K562 (cell line): ENCODE results near the gene CLCNKB. TPM values are rescaled to one million over a fixed set of nuclear protein-coding genes. Genes with fewer than 3 reads are reported as not detected.

Source experiments
- CBX2 ChIP-seq: fragments of 200-600 bp; sonication (generic); IDR thresholded peaks from one replicate; pipeline ENCODE4 v1.6.1; 2012; ENCODE audit warnings: mild to moderate bottlenecking, low read length, inconsistent platforms; ENCODE audit not compliant: insufficient read depth, poor library complexity, severe bottlenecking
- CCNT2 ChIP-seq: IDR thresholded peaks from 2 replicates; pipeline ENCODE4 v1.6.1; 2011; ENCODE audit warnings: borderline replicate concordance, low read depth, mild to moderate bottlenecking, moderate library complexity, mixed read lengths, low read length; ENCODE audit not compliant: insufficient read length; ENCODE audit errors: extremely low read depth
- DPF2 ChIP-seq: fragments of 450-650 bp; IDR thresholded peaks from 2 replicates; pipeline ENCODE4 v1.6.1; 2016
- ERF ChIP-seq: fragments of 450-650 bp; formaldehyde crosslinking; IDR thresholded peaks from 2 replicates; pipeline ENCODE4 v1.4.0; 2020; ENCODE audit warnings: mild to moderate bottlenecking, mixed read lengths
- FOXJ2 ChIP-seq: fragments of 200-800 bp; sonication (Bioruptor generic); IDR thresholded peaks from 2 replicates; pipeline ENCODE4 v1.6.1; 2016; ENCODE audit warnings: missing genetic modification characterization, missing compliant biosample characterization
- HCFC1 ChIP-seq: IDR thresholded peaks from 2 replicates; pipeline ENCODE4 v1.6.1; 2012; ENCODE audit warnings: low read depth, low read length, improper control_type of control experiment
- LEF1 ChIP-seq: fragments of 450-650 bp; IDR thresholded peaks from 2 replicates; pipeline ENCODE4 v1.6.1; 2016; ENCODE audit warnings: mild to moderate bottlenecking
- MYBL2 ChIP-seq, 2 experiments: fragments of 450-650 bp in 1 of 2; sonication (generic) in 1 of 2; formaldehyde crosslinking in 1 of 2; IDR thresholded peaks; 2 replicates each; pipeline versions ENCODE4 v1.6.1 to v1.8.1; 2017 to 2022; ENCODE audit warnings: borderline replicate concordance in 1 of 2, inconsistent platforms in 1 of 2, low read depth in 1 of 2, mild to moderate bottlenecking in 1 of 2, missing genetic modification reagents in 1 of 2, moderate library complexity in 1 of 2
- NFATC3 ChIP-seq: fragments of 450-650 bp; IDR thresholded peaks from 2 replicates; pipeline ENCODE4 v1.6.1; 2017; ENCODE audit warnings: mild to moderate bottlenecking
- SUPT5H ChIP-seq: fragments of 450-650 bp; IDR thresholded peaks from 2 replicates; pipeline ENCODE4 v1.6.1; 2016
- TAF9B ChIP-seq: fragments of 450-650 bp; IDR thresholded peaks from 2 replicates; pipeline ENCODE4 v1.6.1; 2018; ENCODE audit warnings: mild to moderate bottlenecking; ENCODE audit not compliant: partially characterized antibody
- TEAD2 ChIP-seq: fragments of 450-650 bp; IDR thresholded peaks from 2 replicates; pipeline ENCODE4 v1.6.1; 2016; ENCODE audit warnings: missing genetic modification characterization, control low read depth, missing compliant biosample characterization
- ZBTB8A ChIP-seq: fragments of 450-650 bp; IDR thresholded peaks from 2 replicates; pipeline ENCODE4 v1.6.1; 2018; ENCODE audit warnings: mild to moderate bottlenecking, moderate library complexity; ENCODE audit not compliant: partially characterized antibody
- ZC3H11A ChIP-seq: IDR thresholded peaks from 2 replicates; pipeline ENCODE4 v1.6.1; 2012; ENCODE audit warnings: low read depth, low read length, improper control_type of control experiment
- ZNF3 ChIP-seq: fragments of 250-450 bp; sonication (Bioruptor Pico); IDR thresholded peaks from 2 replicates; pipeline ENCODE4 v1.5.0; 2021; ENCODE audit warnings: mild to moderate bottlenecking, moderate library complexity
- ZNF696 ChIP-seq: fragments of 250-450 bp; sonication (Bioruptor Pico); conservative IDR thresholded peaks from 2 replicates; pipeline ENCODE4 v1.4.0; 2020; ENCODE audit warnings: mild to moderate bottlenecking, moderate library complexity
- polyA plus RNA-seq, 8 experiments: library from polyadenylated mRNA; depleted of rRNA in 4 of 8; stranded (reverse) in 5 of 8; unstranded in 3 of 8; fragments of >200 nt; fragmentation: Nextera tagmentation in 2 of 8; fragmentation: Illumina TruSeq in 1 of 8; extraction: Ambion mirVana in 2 of 8; extraction: Trizol in 1 of 8; gene quantifications; 2 replicates each; pipeline versions ENCODE4 v1.2.1 to v1.2.3, GENCODE V29; 2011 to 2014; ENCODE audit warnings: inconsistent platforms in 1 of 8, missing spikeins in 1 of 8
- total RNA-seq, 7 experiments: library from RNA; depleted of rRNA in 6 of 7; stranded (reverse); fragments of >200 nt in 6 of 7; fragmentation: Illumina TruSeq in 2 of 7; extraction: Trizol in 2 of 7; gene quantifications; 2 replicates each; pipeline versions ENCODE4 v1.2.1 to v1.2.3, GENCODE V29; 2011 to 2021; ENCODE audit warnings: low replicate concordance in 1 of 7
- TF ChIP-seq, protein P1 (sequence below), 3 experiments: fragments of 200-800 bp in 1 of 3; fragments of 250-450 bp in 1 of 3; fragments of 450-650 bp in 1 of 3; sonication (Bioruptor Pico) in 1 of 3; sonication (Bioruptor generic) in 1 of 3; formaldehyde crosslinking in 1 of 3; IDR thresholded peaks; 2 replicates each; pipeline versions ENCODE4 v1.6.1 to v1.8.0; 2016 to 2022; ENCODE audit warnings: mild to moderate bottlenecking in 2 of 3, missing genetic modification characterization in 2 of 3, missing compliant biosample characterization in 1 of 3, moderate library complexity in 1 of 3
- TF ChIP-seq, protein P2 (sequence below): fragments of 450-650 bp; conservative IDR thresholded peaks from 2 replicates; pipeline ENCODE4 v1.6.1; 2016; ENCODE audit warnings: missing genetic modification characterization, low read depth, mild to moderate bottlenecking, missing compliant biosample characterization, moderate library complexity
- TF ChIP-seq, protein P3 (sequence below), 2 experiments: fragments of 450-650 bp; conservative IDR thresholded peaks; 2 replicates each; pipeline ENCODE4 v1.6.1; 2017; ENCODE audit warnings: mild to moderate bottlenecking in 2 of 2, moderate library complexity in 2 of 2
- TF ChIP-seq, protein P4 (sequence below): fragments of 250-450 bp; sonication (Bioruptor Pico); IDR thresholded peaks from 2 replicates; pipeline ENCODE4 v1.8.0; 2021; ENCODE audit warnings: moderate library complexity, mild to moderate bottlenecking, inconsistent platforms

CLCNKB gene
- total and polyA plus RNA-seq, 9 of the 15 experiments (the other 6 are each of a cell fraction or from before 2014, with no cell fraction given) = 0.08 to 1.7 (median 0.64) TPM

DNA sequence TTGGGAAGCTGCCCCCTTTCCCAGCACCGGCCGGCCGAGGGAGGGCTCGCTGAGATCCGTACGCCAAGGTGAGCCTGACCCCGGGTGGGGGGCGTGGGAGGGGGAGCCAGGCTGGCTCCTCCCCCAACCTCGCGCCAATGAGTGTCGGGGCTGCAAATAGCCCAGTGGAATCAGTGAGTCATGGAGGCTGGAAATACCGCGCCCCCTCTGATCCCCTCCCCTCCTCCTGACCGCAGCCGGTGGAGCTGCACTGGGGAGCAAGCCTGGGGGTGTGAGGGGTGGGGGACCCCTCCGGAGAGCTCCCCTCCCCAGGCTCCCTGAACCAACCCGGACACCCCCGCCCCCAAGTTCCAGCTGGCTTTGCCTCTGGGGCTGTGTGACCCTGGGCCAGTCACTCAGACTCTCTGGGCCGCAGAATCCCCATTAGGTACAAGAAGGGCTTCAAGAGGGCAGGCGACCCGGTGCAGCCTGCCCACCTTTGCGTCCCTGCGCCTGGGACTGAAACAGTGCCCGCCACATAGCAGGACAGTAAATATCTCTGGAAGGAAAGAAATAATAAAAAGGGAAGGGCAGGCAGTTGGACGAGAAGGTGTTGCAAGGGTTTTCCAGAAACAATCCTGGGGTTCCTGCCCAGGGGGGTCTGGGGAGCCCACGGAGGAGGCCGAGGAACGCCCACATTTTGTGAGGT is 30.2 kb upstream of the CLCNKB start (continued):
- TF ChIP-seq, protein P1, sequence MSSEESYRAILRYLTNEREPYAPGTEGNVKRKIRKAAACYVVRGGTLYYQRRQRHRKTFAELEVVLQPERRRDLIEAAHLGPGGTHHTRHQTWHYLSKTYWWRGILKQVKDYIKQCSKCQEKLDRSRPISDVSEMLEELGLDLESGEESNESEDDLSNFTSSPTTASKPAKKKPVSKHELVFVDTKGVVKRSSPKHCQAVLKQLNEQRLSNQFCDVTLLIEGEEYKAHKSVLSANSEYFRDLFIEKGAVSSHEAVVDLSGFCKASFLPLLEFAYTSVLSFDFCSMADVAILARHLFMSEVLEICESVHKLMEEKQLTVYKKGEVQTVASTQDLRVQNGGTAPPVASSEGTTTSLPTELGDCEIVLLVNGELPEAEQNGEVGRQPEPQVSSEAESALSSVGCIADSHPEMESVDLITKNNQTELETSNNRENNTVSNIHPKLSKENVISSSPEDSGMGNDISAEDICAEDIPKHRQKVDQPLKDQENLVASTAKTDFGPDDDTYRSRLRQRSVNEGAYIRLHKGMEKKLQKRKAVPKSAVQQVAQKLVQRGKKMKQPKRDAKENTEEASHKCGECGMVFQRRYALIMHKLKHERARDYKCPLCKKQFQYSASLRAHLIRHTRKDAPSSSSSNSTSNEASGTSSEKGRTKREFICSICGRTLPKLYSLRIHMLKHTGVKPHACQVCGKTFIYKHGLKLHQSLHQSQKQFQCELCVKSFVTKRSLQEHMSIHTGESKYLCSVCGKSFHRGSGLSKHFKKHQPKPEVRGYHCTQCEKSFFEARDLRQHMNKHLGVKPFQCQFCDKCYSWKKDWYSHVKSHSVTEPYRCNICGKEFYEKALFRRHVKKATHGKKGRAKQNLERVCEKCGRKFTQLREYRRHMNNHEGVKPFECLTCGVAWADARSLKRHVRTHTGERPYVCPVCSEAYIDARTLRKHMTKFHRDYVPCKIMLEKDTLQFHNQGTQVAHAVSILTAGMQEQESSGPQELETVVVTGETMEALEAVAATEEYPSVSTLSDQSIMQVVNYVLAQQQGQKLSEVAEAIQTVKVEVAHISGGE (CRISPR knock-in tag; IDR thresholded peaks at IDR 0.05) = no peak
- no peak for TF ChIP-seq TAF9B
- TF ChIP-seq, protein P2, sequence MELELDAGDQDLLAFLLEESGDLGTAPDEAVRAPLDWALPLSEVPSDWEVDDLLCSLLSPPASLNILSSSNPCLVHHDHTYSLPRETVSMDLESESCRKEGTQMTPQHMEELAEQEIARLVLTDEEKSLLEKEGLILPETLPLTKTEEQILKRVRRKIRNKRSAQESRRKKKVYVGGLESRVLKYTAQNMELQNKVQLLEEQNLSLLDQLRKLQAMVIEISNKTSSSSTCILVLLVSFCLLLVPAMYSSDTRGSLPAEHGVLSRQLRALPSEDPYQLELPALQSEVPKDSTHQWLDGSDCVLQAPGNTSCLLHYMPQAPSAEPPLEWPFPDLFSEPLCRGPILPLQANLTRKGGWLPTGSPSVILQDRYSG (tag) = no peak
- TF ChIP-seq SUPT5H = 0 out of 2 replicates have a peak, but pooled peaks have one; percentile 5
- peak; percentile 82 for TF ChIP-seq DPF2
- no peak for TF ChIP-seq ERF (CRISPR knock-in tag)
- TF ChIP-seq, protein P3, sequence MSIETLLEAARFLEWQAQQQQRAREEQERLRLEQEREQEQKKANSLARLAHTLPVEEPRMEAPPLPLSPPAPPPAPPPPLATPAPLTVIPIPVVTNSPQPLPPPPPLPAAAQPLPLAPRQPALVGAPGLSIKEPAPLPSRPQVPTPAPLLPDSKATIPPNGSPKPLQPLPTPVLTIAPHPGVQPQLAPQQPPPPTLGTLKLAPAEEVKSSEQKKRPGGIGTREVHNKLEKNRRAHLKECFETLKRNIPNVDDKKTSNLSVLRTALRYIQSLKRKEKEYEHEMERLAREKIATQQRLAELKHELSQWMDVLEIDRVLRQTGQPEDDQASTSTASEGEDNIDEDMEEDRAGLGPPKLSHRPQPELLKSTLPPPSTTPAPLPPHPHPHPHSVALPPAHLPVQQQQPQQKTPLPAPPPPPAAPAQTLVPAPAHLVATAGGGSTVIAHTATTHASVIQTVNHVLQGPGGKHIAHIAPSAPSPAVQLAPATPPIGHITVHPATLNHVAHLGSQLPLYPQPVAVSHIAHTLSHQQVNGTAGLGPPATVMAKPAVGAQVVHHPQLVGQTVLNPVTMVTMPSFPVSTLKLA (conservative IDR thresholded peaks at IDR 0.05) = peak in 1 of 2 experiments; percentile 35; a peak in 1 of 4 replicates
- TF ChIP-seq LEF1 = 0 out of 2 replicates have a peak, but pooled peaks have one; percentile 25
- no peak for TF ChIP-seq TEAD2 (tag)
- TF ChIP-seq, protein P4, sequence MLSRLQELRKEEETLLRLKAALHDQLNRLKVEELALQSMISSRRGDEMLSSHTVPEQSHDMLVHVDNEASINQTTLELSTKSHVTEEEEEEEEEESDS = no peak
- no peak for TF ChIP-seq ZC3H11A
- no peak for TF ChIP-seq ZNF696 (CRISPR knock-in tag)
- peak; percentile 82 for TF ChIP-seq CCNT2
- no peak for TF ChIP-seq FOXJ2 (tag)
- peak; percentile 98 for TF ChIP-seq NFATC3
- no peak for TF ChIP-seq ZNF3 (CRISPR knock-in tag)
- no peak for TF ChIP-seq MYBL2 (IDR thresholded peaks at IDR 0.05; ENCODE audit: low read depth)
- TF ChIP-seq MYBL2 (CRISPR knock-in tag; IDR thresholded peaks at IDR 0.05; ENCODE audit: borderline replicate concordance) = no peak
- TF ChIP-seq ZBTB8A = no peak
- no peak for TF ChIP-seq CBX2
- TF ChIP-seq HCFC1 = no peak
